ENCODE measurements around the gene GNG13.
"Not testable (repeated sequence)": the region's sequence is repeated elsewhere in the genome, so short reads cannot be mapped to it uniquely, and the experiment has no call there.

Gene GNG13

GRCh38 chr16:824601-825000, 24.1 kb upstream of the GNG13 start:
- H3K4me3 ChIP-seq (ENCODE audit: low read length), result no peak overlapping the region
- TF ChIP-seq ZNF274 (IDR thresholded peaks at IDR 0.05; ENCODE audit: low read depth, low read length), result no peak

GRCh38 chr16:824194-824593, 23.7 kb upstream of the GNG13 start:
- no peak overlapping the region for H3K4me3 ChIP-seq (ENCODE audit: low read length)
- TF ChIP-seq ZNF274 (IDR thresholded peaks at IDR 0.05; ENCODE audit: low read depth, low read length), result no peak

- no peak overlapping the region for H3K4me3 ChIP-seq (ENCODE audit: low read length)
- TF ChIP-seq ZNF274 (IDR thresholded peaks at IDR 0.05; ENCODE audit: low read depth, low read length), result no peak
Observed at GRCh38 chr16:822909-823297, 22.4 kb upstream of the GNG13 start.

GRCh38 chr16:822174-822908, 21.8 kb upstream of the GNG13 start:
- H3K4me3 ChIP-seq (ENCODE audit: low read length), result no peak overlapping the region
- no peak for TF ChIP-seq ZNF274 (IDR thresholded peaks at IDR 0.05; ENCODE audit: low read depth, low read length)

GRCh38 chr16:821751-822150, 21.2 kb upstream of the GNG13 start:
- no peak for TF ChIP-seq ZNF274 (IDR thresholded peaks at IDR 0.05; ENCODE audit: low read depth, low read length)

GRCh38 chr16:820748-821147, 20.2 kb upstream of the GNG13 start:
- no peak for TF ChIP-seq ZNF274 (IDR thresholded peaks at IDR 0.05; ENCODE audit: low read depth, low read length)
- no peak overlapping the region for H3K4me3 ChIP-seq (ENCODE audit: low read length)

More at GRCh38 chr16:821751-822150, 21.2 kb upstream of the GNG13 start:
- H3K4me3 ChIP-seq (ENCODE audit: low read length), result no peak overlapping the region

GRCh38 chr16:820044-820408, 19.5 kb upstream of the GNG13 start:
- H3K4me3 ChIP-seq (ENCODE audit: low read length), result not testable (repeated sequence)

- no peak overlapping the region for H3K4me3 ChIP-seq (ENCODE audit: low read length)
- TF ChIP-seq ZNF274 (IDR thresholded peaks at IDR 0.05; ENCODE audit: low read depth, low read length), result no peak
Observed at GRCh38 chr16:819336-820043, 19.0 kb upstream of the GNG13 start.

GRCh38 chr16:818592-818991, 18.1 kb upstream of the GNG13 start:
- no peak overlapping the region for H3K4me3 ChIP-seq (ENCODE audit: low read length)
- no peak for TF ChIP-seq ZNF274 (IDR thresholded peaks at IDR 0.05; ENCODE audit: low read depth, low read length)

GRCh38 chr16:818132-818531, 17.6 kb upstream of the GNG13 start:
- TF ChIP-seq ZNF274 (IDR thresholded peaks at IDR 0.05; ENCODE audit: low read depth, low read length), result no peak
- no peak overlapping the region for H3K4me3 ChIP-seq (ENCODE audit: low read length)

- no peak overlapping the region for H3K4me3 ChIP-seq (ENCODE audit: low read length)
- no peak for TF ChIP-seq ZNF274 (IDR thresholded peaks at IDR 0.05; ENCODE audit: low read depth, low read length)
Observed at GRCh38 chr16:817001-817906, 16.7 kb upstream of the GNG13 start.

- no peak overlapping the region for H3K4me3 ChIP-seq (ENCODE audit: low read length)
- no peak for TF ChIP-seq ZNF274 (IDR thresholded peaks at IDR 0.05; ENCODE audit: low read depth, low read length)
Observed at GRCh38 chr16:815861-816260, 15.3 kb upstream of the GNG13 start.

GRCh38 chr16:814974-815373, 14.4 kb upstream of the GNG13 start:
- H3K4me3 ChIP-seq (ENCODE audit: low read length), result no peak overlapping the region
- TF ChIP-seq ZNF274 (IDR thresholded peaks at IDR 0.05; ENCODE audit: low read depth, low read length), result no peak

GRCh38 chr16:813916-814412, 13.4 kb upstream of the GNG13 start:
- no peak overlapping the region for H3K4me3 ChIP-seq (ENCODE audit: low read length)
- TF ChIP-seq ZNF274 (IDR thresholded peaks at IDR 0.05; ENCODE audit: low read depth, low read length), result no peak

Measured in GM08714 (cell line).